Stimulated activated CD4-positive, alpha-beta T cell treated with anti-CD3 and anti-CD28 coated beads, Interleukin-1b, Interleukin-23, amount 100 ng/mL, for 4 hours (primary cell): ENCODE measurements around the gene LYZL4.

Source experiments
- DNase-seq, 2 donors: peaks; one replicate each; pipeline ENCODE4 v3.0.0-alpha.2; 2020; ENCODE audit warnings: low read depth in 2 of 2

Gene LYZL4

DNA sequence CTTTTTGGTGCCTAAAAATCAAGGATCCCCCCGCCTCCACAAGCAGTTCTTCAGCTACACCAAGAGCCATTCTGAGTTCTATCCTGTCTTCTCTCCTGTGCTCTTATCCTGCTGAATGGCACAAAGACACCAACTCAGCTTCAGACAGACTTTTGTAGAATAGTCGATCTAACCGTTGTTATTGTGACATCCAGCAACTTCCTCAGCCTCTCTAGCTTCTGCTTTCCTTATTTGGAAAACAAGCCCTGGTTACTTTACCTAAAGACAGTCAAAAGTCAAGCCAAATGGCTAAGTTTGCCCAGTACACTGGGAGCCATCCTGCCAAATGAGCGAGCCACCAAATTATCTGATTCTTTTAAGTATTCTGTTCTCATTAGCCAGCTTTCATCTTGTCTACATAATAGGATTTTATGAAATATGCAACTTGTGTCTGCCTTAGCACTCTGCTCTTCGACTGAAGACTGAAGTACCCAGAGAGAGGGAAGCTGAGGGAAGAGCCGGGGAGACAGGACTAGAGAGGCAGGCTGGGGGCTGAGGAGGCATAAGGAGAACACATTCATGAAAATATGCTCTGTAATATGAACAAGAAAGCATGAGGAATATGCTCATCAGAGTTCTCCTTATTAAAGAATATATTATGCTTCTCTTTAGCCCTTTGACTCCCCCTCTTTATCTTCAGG is 35.1 kb downstream of the LYZL4 start:
- DNase-seq, result no peak

DNA sequence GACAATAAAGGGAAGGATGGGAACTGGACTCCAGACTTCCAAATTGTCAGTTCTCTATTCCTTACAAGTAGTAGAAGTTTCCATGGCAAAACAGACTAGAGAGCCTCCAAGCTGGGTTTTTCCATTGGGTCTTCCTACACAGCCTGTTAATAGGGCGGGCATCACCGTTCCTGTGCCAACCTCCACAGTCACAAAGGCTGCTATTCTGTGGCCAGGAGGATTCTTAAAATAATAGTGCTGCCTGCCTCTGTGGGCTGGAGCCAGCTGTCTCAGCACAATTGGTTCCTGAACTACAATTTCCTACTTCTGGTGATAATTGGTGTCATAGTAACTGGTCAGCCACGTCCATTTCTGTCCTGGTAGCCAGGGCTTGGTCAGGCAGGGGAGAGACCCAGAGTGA is 38.6 kb downstream of the LYZL4 start:
- no peak for DNase-seq

DNA sequence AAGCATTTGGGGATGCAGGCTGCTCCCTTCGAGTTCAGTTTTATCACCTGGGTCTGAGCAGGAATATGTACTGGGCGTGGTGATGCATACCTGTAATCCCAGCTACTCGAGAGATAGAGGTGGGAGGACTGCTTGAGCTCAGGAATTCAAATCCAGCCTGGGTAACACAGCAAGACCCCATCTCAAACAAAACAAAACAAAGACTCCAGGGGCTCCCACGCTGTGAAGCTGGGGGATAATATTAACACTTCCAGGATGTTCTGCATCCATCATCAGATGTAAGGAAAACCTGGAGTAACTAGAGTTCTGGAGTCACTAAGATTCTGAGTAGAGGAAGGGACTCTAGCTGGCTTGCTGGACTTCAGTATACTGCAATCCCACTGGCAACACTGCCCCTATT is 40.6 kb downstream of the LYZL4 start:
- no peak for DNase-seq

DNA sequence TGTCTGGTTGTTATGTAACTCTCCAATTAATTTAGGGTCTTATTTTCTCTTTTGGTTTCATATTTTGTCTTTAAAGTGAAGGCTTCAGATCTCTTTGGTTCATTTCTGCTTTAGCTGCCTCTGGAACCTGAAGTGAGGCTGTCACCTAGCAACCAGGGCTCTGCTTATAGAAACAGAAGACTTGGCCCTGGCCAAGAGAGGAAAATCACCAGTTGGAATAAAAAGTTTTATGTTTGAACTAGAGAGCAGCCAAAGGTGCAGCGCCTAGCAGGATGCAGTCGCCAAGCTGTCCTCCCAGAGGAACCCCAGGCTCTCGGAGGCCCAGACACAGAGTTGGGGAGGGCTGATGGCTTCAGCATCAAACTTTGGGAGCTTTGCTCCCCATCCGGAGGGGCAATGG is 41.1 kb downstream of the LYZL4 start:
- DNase-seq, result no peak

DNA sequence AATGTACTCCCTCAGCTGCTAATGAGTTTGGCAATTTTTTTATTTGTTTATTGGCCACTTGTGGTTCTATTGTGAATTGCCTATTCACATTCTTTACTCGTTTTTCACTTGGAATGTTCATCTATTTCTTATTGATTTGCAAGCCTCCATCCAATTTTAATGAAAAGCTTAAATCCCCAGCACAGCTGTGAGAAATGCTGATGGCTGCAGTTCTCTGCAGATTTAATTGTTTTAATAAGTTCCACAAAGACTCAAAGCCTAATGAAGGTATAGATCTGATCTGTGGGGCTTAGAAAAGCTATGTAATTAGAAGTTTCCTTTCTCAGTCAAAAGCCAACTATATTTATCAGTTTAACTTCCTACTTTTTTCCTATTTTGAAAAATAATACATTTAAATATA is 41.5 kb downstream of the LYZL4 start:
- DNase-seq, result no peak

DNA sequence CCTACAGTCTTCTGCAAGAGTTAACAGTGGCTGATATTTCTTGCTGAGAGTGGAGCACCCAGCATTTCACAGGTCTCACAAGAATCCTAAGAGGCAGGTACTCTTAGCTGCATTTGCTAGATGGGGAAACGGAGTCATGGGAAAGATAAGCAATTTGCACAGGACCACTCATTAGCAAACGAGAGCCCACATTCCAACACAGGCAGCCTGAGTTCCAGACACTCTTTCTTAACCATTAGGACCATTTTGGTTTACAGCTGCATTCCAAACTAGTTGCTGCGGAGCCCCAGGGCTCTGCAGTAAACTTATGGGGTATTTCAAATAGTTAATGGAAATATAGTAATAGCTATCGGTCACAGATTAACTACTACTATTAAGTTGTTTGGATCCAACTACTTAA is 42.5 kb downstream of the LYZL4 start:
- DNase-seq, result no peak

DNA sequence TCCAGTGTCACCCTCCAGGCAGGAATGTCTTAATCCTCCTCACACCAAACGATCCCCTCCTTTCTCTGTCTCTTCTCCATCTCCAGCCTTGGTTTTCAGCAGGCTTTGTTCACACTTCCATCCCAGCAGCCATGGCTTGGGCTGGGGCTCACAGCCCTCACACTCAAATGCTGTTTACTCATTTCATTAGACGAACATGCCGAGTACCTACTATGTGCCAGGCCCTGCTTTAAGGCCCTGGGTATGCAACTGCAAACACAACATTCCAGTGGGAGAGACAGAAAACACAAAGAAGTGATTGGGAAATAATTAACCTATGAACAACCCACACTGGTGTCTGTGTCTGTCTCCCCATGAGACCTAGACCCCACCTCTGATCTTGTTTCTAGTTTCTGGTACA is 43.9 kb downstream of the LYZL4 start:
- DNase-seq, result no peak

DNA sequence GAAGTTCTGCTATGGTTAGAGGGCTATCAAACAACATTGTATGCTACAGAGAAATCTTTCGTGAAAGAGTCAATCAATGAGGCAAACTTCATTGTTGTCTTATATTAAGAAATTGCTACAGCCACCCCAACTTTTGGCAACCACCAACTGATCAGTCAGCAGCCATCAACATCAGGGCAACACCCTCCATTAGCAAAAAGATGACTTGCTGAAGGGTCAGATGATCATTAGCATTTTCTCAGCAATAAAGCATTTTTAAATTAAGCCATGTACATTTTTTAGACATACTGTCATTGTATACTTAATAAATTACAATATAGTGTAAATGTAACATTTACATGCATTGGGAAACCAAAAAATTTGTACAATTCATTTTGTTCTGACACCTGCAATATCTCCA is 53.1 kb downstream of the LYZL4 start:
- DNase-seq, result no peak

DNA sequence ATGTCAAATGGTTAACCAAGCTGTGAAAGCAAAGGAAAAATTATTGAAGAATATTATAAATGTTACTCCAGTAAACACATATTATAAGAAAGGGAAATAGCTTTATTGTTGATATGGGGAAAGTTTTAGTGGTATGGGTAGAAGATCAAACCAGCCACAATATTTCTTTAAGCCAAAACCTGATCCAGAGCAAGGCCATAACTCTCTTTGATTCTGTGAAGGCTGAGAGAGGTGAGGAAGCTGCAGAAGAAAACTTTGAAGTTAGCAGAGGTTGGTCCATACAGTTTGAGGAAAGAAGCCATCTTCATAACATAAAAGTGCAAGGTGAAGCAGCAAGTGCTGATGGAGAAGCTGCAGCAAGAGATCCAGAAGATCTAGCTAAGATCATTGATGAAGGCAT is 54.8 kb downstream of the LYZL4 start:
- no peak for DNase-seq

DNA sequence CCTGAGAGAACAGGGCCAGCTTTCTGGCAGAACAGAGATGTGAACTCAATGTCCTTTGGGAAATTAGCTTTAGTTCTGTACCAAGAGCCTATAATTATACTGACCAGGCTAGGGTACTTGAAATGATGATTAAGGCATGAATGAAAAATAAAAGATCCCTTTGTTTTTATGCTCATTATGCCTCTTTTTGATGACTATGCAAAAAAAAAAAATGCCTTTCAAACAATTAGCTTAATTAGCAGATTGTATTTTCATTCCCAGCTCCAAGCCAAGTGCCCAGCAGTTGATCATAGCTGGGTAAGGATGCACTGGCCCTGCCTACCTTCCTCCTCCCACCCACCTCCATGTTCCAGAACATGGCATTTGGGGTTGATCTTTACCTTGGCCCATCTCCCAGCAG is 56.8 kb downstream of the LYZL4 start:
- DNase-seq, result no peak

DNA sequence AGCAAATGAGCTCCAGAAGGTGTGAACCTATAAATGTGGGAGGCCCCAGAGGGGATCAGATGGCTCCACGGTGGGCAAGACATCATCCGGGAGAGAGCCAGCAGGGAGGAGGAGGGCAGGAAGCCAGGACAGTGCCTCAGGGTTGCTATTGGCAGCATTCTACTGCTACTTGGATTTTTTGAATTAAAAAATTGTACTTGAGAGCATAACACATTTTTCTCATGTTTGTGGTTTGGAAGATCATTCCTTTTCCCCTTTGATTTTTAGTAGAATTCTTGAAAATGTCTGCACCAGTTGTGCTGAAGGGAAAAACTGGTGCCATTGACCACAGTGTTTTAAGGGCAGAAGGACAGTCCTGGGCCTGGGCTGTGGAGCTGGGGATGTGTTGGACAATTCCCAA is 59.2 kb downstream of the LYZL4 start:
- DNase-seq, result no peak

DNA sequence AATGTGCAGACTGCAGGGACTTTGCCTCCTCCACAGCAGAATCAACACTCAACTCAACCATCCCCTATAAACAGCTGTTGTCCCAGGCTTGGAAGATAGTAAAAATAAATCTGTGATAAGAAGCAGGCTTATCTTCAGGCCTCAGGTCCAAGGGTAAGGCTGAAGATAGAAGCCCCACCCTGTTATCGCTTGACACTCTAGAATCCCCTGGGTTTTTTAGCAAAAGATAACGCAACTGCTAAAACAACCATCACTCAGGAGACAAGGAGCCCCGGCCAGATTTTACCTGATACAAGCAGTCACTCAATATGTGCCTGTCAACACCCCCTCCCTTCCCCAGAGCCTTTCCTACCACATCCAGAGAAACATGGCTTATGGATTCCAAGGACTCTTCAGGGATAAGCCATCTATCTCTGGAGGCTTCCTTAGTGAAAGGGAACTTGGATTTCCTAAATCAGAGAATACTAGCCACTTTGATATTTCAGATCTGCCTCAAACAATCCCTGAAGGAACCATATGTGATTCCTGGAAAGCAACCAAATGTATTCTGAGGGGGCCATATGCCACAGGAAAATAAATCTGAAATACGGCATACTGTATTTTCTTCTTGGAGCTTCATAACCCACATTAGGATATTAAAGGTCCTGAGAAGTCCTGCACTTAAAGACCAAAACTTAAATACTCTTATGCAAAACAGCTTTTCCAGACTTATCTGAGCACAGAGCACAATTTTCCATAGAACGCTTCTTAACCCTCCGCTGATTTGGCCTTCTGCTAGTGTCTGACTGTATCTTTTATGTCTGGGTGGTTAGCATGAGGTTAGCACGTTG is 60.4 kb downstream of the LYZL4 start:
- DNase-seq, result no peak

DNA sequence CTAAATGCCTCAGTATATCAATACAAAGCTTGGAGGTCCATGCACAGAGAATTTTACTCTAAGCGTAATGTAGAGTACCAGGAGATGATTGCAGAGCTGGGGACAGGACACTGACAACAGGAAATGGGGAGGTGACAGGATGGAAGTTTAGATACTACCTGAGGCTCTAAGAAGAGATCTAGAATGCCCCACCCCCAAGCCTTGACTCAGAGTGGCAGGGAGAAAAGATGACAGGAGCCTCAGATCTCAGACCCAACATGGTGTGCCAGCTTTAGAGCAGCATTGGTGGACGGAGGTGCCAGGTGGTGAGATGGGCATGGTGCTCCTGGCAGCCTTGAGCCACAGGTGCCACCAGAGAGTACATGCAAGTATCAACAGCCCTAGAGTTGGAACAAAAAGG is 62.5 kb downstream of the LYZL4 start:
- peak in 1 of 2 donors; percentile 6 for DNase-seq
